IMR-90 (cell line): Measurements from ENCODE around the gene MASP2.
"Not testable (repeated sequence)": the region's sequence is repeated elsewhere in the genome, so short reads cannot be mapped to it uniquely, and the experiment has no call there.

Experiments used
- CTCF ChIP-seq: conservative IDR thresholded peaks from 2 replicates; pipeline ENCODE4 v1.5.1; 2012; ENCODE audit warnings: mild to moderate bottlenecking, low read depth, low read length, improper control_type of control experiment
- FOS ChIP-seq: fragments of 150-350 bp; IDR thresholded peaks from 2 replicates; pipeline ENCODE4 v1.6.1; 2016; ENCODE audit warnings: low read depth, low read length
- MXI1 ChIP-seq: IDR thresholded peaks from 2 replicates; pipeline ENCODE4 v1.6.1; 2012; ENCODE audit warnings: low read depth, mild to moderate bottlenecking, low read length, moderate library complexity, borderline replicate concordance
- NFE2L2 ChIP-seq: fragments of 150-350 bp; IDR thresholded peaks from 2 replicates; pipeline ENCODE4 v1.6.1; 2016; ENCODE audit warnings: low read depth, mild to moderate bottlenecking, low read length
- POLR2A ChIP-seq: IDR thresholded peaks from 2 replicates; pipeline ENCODE4 v1.6.1; 2012; ENCODE audit warnings: mild to moderate bottlenecking, low read depth, low read length
- RAD21 ChIP-seq: IDR thresholded peaks from 2 replicates; pipeline ENCODE4 v1.6.1; 2012; ENCODE audit warnings: low read length, improper control_type of control experiment
- RCOR1 ChIP-seq: IDR thresholded peaks from 2 replicates; pipeline ENCODE4 v1.6.1; 2012; ENCODE audit warnings: mild to moderate bottlenecking, low read length, improper control_type of control experiment; ENCODE audit not compliant: insufficient replicate concordance
- RFX5 ChIP-seq: IDR thresholded peaks from 2 replicates; pipeline ENCODE4 v1.8.0; 2012; ENCODE audit warnings: low read depth, mild to moderate bottlenecking, low read length, moderate library complexity
- USF2 ChIP-seq: fragments of 150-350 bp; IDR thresholded peaks from 2 replicates; pipeline ENCODE4 v1.6.1; 2017; ENCODE audit warnings: mild to moderate bottlenecking, antibody characterized with exemption, low read length, low read depth

- TF ChIP-seq POLR2A, NFE2L2, USF2, CTCF, FOS, RFX5, MXI1, RAD21, RCOR1: not testable (repeated sequence)
Observed at GRCh38 chr1:11083784-11084183, 36.7 kb upstream of the MASP2 start.
